Endodermal cell (in vitro differentiated cells): Measurements from ENCODE around the gene PALLD. TPM values are rescaled to one million over a fixed set of nuclear protein-coding genes. Genes with fewer than 3 reads are reported as not detected.

ENCODE experiments used
- DNase-seq: peaks from one replicate; pipeline ENCODE4 v3.0.0-alpha.2; 2017
- H3K27ac ChIP-seq: 2 replicates; pipeline ENCODE4 v1.5.1; 2013; ENCODE audit warnings: mild to moderate bottlenecking, low read depth, low read length, moderate library complexity
- H3K27me3 ChIP-seq: 2 replicates; pipeline ENCODE4 v1.6.1; 2013; ENCODE audit warnings: mild to moderate bottlenecking, low read length, moderate library complexity; ENCODE audit not compliant: insufficient read depth, control insufficient read depth, poor library complexity, severe bottlenecking
- H3K36me3 ChIP-seq: 2 replicates; pipeline ENCODE4 v1.7.0; 2013; ENCODE audit warnings: mild to moderate bottlenecking, low read length, moderate library complexity; ENCODE audit not compliant: control insufficient read depth, insufficient read depth
- H3K4me1 ChIP-seq: one replicate; pipeline ENCODE4 v1.7.0; 2013; ENCODE audit warnings: low read length; ENCODE audit not compliant: control insufficient read depth, insufficient read depth
- H3K4me3 ChIP-seq: 2 replicates; pipeline ENCODE4 v1.5.1; 2013; ENCODE audit warnings: mild to moderate bottlenecking, low read length, moderate library complexity
- H3K9ac ChIP-seq: 2 replicates; pipeline ENCODE4 v1.6.1; 2013; ENCODE audit warnings: mild to moderate bottlenecking, low read length, moderate library complexity; ENCODE audit not compliant: poor library complexity, severe bottlenecking; ENCODE audit errors: extremely low read depth
- H3K9me3 ChIP-seq: 2 replicates; pipeline ENCODE4 v1.6.1; 2013; ENCODE audit warnings: mild to moderate bottlenecking, low read length, moderate library complexity; ENCODE audit not compliant: control insufficient read depth
- H3K27ac Mint-ChIP-seq: 2 replicates; pipeline ENCODE4 v1.8.0; 2020; ENCODE audit warnings: mixed read lengths
- H3K27me3 Mint-ChIP-seq: 2 replicates; pipeline ENCODE4 v1.8.0; 2021; ENCODE audit warnings: mild to moderate bottlenecking, mixed read lengths; ENCODE audit not compliant: insufficient read depth
- H3K36me3 Mint-ChIP-seq: 2 replicates; pipeline ENCODE4 v1.8.0; 2020; ENCODE audit warnings: low read depth, mixed read lengths
- H3K4me1 Mint-ChIP-seq: 2 replicates; pipeline ENCODE4 v1.8.0; 2020; ENCODE audit warnings: mixed read lengths
- H3K4me3 Mint-ChIP-seq: 2 replicates; pipeline ENCODE4 v1.8.0; 2020; ENCODE audit warnings: mild to moderate bottlenecking, moderate library complexity, mixed read lengths
- H3K9me3 Mint-ChIP-seq: 2 replicates; pipeline ENCODE4 v1.8.0; 2020; ENCODE audit warnings: mild to moderate bottlenecking, mixed read lengths
- WGBS, 2 experiments: methylation state at CpG; one replicate each; pipeline versions ENCODE4 v1.1.5 to v1.1.7; 2013; ENCODE audit warnings: missing lambda C conversion rate in 2 of 2, mixed read lengths in 1 of 2; ENCODE audit not compliant: insufficient coverage in 1 of 2, insufficient read length in 1 of 2; 5-methylcytosine and 5-hydroxymethylcytosine counted together
- total RNA-seq, 2 donors: library from RNA; stranded (reverse); fragmentation: NEBNext Ultra II Directional in 1 of 2; extraction: Animal tissue kit (Norgen Biotek cat#: 25700) in 1 of 2; gene quantifications; 2 replicates in 1 of 2; 3 replicates in 1 of 2; pipeline ENCODE4 v1.2.1, GENCODE V29; 2021
- TF ChIP-seq, protein P1 (sequence below): fragments of 200-600 bp; sonication (generic); conservative IDR thresholded peaks from 2 replicates; pipeline ENCODE4 v1.5.0; 2021; ENCODE audit warnings: antibody characterized with exemption, mild to moderate bottlenecking

The PALLD gene
- total RNA-seq, 2 donors from 2014 or later: 51.8 to 86.7 TPM

DNA sequence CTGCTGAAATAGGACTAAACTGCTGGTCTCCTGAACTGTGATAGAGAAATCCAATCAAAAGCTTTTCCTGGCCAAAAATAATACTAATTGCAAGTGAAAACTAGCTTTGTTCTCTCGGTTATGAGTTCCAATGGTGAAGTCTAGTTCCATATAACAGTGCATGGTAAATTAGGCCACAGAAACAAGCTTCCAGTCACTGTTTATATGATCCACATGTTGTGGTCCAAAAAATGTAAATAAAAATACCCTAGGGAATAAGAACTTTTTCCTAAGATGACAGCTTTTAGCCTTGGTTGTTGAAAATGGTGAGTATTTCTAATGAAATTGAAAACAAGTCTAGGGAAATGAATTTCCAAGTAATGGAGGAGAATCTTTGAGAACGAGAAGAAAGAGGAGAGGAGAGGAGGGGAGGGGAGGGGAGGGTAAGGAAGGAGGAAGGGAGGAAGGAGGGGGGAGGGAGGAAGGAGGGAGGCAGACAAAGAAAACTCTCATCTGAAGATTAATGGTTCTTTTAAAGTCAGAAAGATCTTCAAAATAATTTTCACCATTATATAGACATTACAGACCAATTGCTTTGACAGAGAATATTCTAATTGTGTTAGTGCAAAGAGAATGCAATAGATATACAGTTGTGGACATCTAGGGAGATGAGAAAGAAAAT is 26.1 kb downstream of the PALLD start:
- Mint-ChIP-seq H3K4me3 (no peak overlapping the region), H3K27me3 (no peaks in the 10 kb centered on the region), H3K4me1 (peaks cover 5% of the 10 kb centered on the region), H3K27ac (no peak overlapping the region), H3K36me3 (no peaks in the 10 kb centered on the region), H3K9me3 (peaks cover 3% of the 10 kb centered on the region)
- no peaks in the 10 kb centered on the region for H3K9me3 ChIP-seq
- H3K27ac ChIP-seq: no peak overlapping the region
- no peaks in the 10 kb centered on the region for H3K36me3 ChIP-seq
- H3K4me3 ChIP-seq: no peak overlapping the region
- H3K27me3 ChIP-seq: no peaks in the 10 kb centered on the region
- no peak overlapping the region for H3K9ac ChIP-seq
- TF ChIP-seq, protein P1, sequence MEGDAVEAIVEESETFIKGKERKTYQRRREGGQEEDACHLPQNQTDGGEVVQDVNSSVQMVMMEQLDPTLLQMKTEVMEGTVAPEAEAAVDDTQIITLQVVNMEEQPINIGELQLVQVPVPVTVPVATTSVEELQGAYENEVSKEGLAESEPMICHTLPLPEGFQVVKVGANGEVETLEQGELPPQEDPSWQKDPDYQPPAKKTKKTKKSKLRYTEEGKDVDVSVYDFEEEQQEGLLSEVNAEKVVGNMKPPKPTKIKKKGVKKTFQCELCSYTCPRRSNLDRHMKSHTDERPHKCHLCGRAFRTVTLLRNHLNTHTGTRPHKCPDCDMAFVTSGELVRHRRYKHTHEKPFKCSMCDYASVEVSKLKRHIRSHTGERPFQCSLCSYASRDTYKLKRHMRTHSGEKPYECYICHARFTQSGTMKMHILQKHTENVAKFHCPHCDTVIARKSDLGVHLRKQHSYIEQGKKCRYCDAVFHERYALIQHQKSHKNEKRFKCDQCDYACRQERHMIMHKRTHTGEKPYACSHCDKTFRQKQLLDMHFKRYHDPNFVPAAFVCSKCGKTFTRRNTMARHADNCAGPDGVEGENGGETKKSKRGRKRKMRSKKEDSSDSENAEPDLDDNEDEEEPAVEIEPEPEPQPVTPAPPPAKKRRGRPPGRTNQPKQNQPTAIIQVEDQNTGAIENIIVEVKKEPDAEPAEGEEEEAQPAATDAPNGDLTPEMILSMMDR: no peak
- H3K4me1 ChIP-seq: peaks cover 3% of the 10 kb centered on the region
- DNase-seq: no peak
- WGBS, 2 experiments: 87 to 88% methylated on average over 2 of the region's 2 CpGs

DNA sequence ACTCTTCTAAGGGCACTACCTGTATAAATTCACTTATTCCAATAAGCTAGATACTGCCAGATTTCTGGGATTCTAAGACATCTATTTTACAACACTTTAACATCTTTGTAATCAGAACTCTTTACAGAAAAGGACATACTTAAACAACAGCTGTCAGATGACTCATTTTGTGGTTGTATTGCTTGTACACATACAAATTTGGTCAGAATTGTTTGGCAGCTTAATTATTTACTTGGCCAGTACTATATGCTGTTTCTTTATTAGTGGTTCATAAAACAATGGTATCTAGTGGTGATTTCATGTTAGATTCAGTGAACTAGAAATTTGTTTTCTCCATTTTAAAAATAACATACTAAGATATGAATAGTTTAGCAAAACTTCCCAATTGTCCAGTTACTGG is 27.2 kb downstream of the PALLD start:
- H3K4me1 ChIP-seq: peaks cover 3% of the 10 kb centered on the region
- H3K27me3 Mint-ChIP-seq: no peaks in the 10 kb centered on the region
- no peak for DNase-seq
- no peak overlapping the region for H3K27ac Mint-ChIP-seq
- no peak overlapping the region for H3K9ac ChIP-seq
- H3K27me3 ChIP-seq: no peaks in the 10 kb centered on the region
- H3K9me3 ChIP-seq: no peaks in the 10 kb centered on the region
- H3K4me3 ChIP-seq: no peak overlapping the region
- no peak overlapping the region for H3K27ac ChIP-seq
- TF ChIP-seq, protein P1: no peak
- H3K36me3 ChIP-seq: no peaks in the 10 kb centered on the region
- H3K4me1 Mint-ChIP-seq: peaks cover 5% of the 10 kb centered on the region
- peaks cover under 1% of the 10 kb centered on the region for H3K9me3 Mint-ChIP-seq
- H3K4me3 Mint-ChIP-seq: no peak overlapping the region
- H3K36me3 Mint-ChIP-seq: no peaks in the 10 kb centered on the region

DNA sequence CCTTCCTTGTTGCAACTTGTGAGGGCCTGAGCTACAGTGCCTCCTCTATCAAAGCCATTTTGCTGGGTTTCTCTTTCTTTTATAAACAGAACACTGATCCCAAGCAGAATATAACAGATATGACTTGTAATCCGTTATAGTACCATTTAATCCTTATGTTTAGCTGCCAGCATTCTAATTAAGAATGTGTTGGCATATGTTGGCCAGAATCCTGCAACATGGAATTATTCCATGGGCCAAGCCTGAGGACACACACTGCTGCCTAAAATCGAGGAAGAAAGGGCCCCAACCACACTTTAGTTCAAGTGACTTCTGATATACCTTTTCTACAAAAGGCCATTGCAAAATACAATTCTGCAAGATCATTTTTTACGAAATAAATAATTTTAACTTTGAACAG is 28.0 kb downstream of the PALLD start:
- no peaks in the 10 kb centered on the region for H3K9me3 Mint-ChIP-seq
- no peaks in the 10 kb centered on the region for H3K36me3 Mint-ChIP-seq
- H3K27me3 ChIP-seq: no peaks in the 10 kb centered on the region
- H3K27ac Mint-ChIP-seq: no peak overlapping the region
- H3K9me3 ChIP-seq: no peaks in the 10 kb centered on the region
- H3K9ac ChIP-seq: no peak overlapping the region
- 83 to 86% methylated on average over 1 to 3 of the region's 3 CpGs for WGBS, 2 experiments
- H3K36me3 ChIP-seq: no peaks in the 10 kb centered on the region
- DNase-seq: no peak
- TF ChIP-seq, protein P1: no peak
- H3K27me3 Mint-ChIP-seq: no peaks in the 10 kb centered on the region
- no peak overlapping the region for H3K4me3 Mint-ChIP-seq
- H3K4me3 ChIP-seq: no peak overlapping the region
- H3K27ac ChIP-seq: no peak overlapping the region
- peaks cover 3% of the 10 kb centered on the region for H3K4me1 ChIP-seq
- peaks cover 5% of the 10 kb centered on the region for H3K4me1 Mint-ChIP-seq
